Measurements from ENCODE around the gene OR1D2.

DNA sequence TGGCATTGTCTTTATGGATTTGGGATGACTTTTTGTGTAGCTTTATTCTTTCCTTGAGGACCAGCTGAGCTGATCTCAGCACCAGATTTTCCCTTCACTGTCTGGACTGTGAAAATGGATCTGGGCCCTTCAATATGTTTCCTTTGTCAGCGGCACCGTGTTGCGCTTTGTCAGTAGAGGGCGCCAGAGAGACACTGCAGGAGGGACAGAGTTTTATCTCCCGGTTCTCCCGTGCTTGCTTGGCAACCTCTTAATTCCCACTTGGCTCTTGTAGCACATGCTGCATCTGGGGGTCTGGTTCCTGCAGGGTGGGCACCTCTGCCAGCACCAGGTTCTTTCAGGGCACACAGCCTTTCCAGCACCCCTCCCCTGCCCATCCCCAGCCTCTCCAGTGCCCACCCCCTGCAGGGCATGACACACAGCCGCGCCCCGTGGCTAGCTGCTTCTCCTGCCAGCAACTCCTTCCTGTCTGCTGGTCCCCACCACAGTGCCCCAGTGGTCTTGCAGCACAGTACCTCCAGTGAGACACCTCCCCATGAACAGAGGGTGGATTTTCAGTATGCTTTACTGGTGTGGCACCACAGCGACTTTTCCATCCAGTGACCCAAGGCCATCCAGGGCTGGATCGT, 60.4 kb downstream of the OR1D2 start:
- TF ChIP-seq, protein P1, sequence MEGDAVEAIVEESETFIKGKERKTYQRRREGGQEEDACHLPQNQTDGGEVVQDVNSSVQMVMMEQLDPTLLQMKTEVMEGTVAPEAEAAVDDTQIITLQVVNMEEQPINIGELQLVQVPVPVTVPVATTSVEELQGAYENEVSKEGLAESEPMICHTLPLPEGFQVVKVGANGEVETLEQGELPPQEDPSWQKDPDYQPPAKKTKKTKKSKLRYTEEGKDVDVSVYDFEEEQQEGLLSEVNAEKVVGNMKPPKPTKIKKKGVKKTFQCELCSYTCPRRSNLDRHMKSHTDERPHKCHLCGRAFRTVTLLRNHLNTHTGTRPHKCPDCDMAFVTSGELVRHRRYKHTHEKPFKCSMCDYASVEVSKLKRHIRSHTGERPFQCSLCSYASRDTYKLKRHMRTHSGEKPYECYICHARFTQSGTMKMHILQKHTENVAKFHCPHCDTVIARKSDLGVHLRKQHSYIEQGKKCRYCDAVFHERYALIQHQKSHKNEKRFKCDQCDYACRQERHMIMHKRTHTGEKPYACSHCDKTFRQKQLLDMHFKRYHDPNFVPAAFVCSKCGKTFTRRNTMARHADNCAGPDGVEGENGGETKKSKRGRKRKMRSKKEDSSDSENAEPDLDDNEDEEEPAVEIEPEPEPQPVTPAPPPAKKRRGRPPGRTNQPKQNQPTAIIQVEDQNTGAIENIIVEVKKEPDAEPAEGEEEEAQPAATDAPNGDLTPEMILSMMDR (IDR thresholded peaks at IDR 0.05; ENCODE audit: low read depth, low read length, poor library complexity, severe bottlenecking) = peak; percentile 80
- no peak for TF ChIP-seq EZH2phosphoT487 (IDR thresholded peaks at IDR 0.05; ENCODE audit: borderline replicate concordance, low read length)

Data from DOHH2 (cell line).